ENCODE measurements around the gene SPRR5. TPM values are rescaled to one million over a fixed set of nuclear protein-coding genes. Genes with fewer than 3 reads are reported as not detected.
A peak's percentile ranks its signal among the peaks of the same experiment; 100 is the strongest.

Gene SPRR5
- total and polyA plus RNA-seq, 2 of the 4 experiments (the other 2 are of a cell fraction), result not detected

- ChIA-PET POLR2A (ENCODE audit: unreplicated experiment) (interaction anchor here (0.6 kb wide), 1 partner anchor 29 kb away, joined by 3 read pairs; no protein-coding TSS in a partner anchor), CTCF (interaction anchor here (0.9 kb wide), 1 partner anchor 8 kb away, joined by 3 read pairs; no protein-coding TSS in a partner anchor)
- no peak overlapping the region for H3K27ac ChIP-seq (ENCODE audit: insufficient read depth, low read length)
- H3K4me3 ChIP-seq (ENCODE audit: insufficient read depth, low read depth, low read length), result no peak overlapping the region
- H2BK5ac ChIP-seq (ENCODE audit: low read depth, low read length, poor library complexity, severe bottlenecking), result no peak overlapping the region
- H3K18ac ChIP-seq (ENCODE audit: low read depth, low read length), result no peak overlapping the region
- no peak overlapping the region for H4K5ac ChIP-seq (ENCODE audit: low read depth, low read length)
- no peak overlapping the region for H2AK9ac ChIP-seq (replicated peaks; ENCODE audit: low read depth, low read length, poor library complexity)
- H4K8ac ChIP-seq (ENCODE audit: low read depth in 2 of 2, low read length in 2 of 2), result no peak overlapping the region
- H2BK20ac ChIP-seq (ENCODE audit: low read depth, low read length), result no peak overlapping the region
- H3K9me1 ChIP-seq (ENCODE audit: insufficient read depth, low read length), result no peaks in the 10 kb centered on the region
- no peaks in the 10 kb centered on the region for H3K9me3 ChIP-seq (ENCODE audit: control insufficient read depth, insufficient read depth, low read length)
- H3K36me3 ChIP-seq (ENCODE audit: control insufficient read depth, insufficient read depth, low read length), result no peaks in the 10 kb centered on the region
- no peak overlapping the region for H3K56ac ChIP-seq (ENCODE audit: extremely low read depth, insufficient read depth, low read length)
- intact Hi-C loops (cut with micrococcal nuclease), result no loop called here
- TF ChIP-seq CTCF (conservative IDR thresholded peaks at IDR 0.05; ENCODE audit: low read depth, low read length) (no peak), RFX5 (IDR thresholded peaks at IDR 0.05; ENCODE audit: low read depth, low read length) (no peak), USF2 (IDR thresholded peaks at IDR 0.05; ENCODE audit: low read depth, low read length) (no peak), NFE2L2 (IDR thresholded peaks at IDR 0.05; ENCODE audit: low read depth, low read length) (no peak), RCOR1 (IDR thresholded peaks at IDR 0.05; ENCODE audit: insufficient replicate concordance, low read length) (no peak), POLR2A (IDR thresholded peaks at IDR 0.05; ENCODE audit: low read depth, low read length) (no peak), SMC3 (IDR thresholded peaks at IDR 0.05; ENCODE audit: low read depth, low read length) (no peak), CHD1 (IDR thresholded peaks at IDR 0.05; ENCODE audit: low read depth, low read length) (no peak), BHLHE40 (IDR thresholded peaks at IDR 0.05; ENCODE audit: low read depth, low read length) (no peak), MAZ (IDR thresholded peaks at IDR 0.05; ENCODE audit: borderline replicate concordance, low read depth, low read length) (no peak), MXI1 (IDR thresholded peaks at IDR 0.05; ENCODE audit: borderline replicate concordance, low read depth, low read length) (no peak), RAD21 (IDR thresholded peaks at IDR 0.05; ENCODE audit: low read length) (no peak), MAFK (IDR thresholded peaks at IDR 0.05; ENCODE audit: low read depth, low read length) (no peak), FOS (IDR thresholded peaks at IDR 0.05; ENCODE audit: low read depth, low read length) (no peak), CEBPB (IDR thresholded peaks at IDR 0.05; ENCODE audit: low read depth, low read length) (no peak), ELK1 (IDR thresholded peaks at IDR 0.05; ENCODE audit: borderline replicate concordance, low read depth, low read length) (no peak)
- WGBS, 2 experiments (ENCODE audit: extremely low coverage in 2 of 2, insufficient read length in 1 of 2), result 14% methylated on average over 1 of the region's 6 CpGs; no CpG with 5 or more reads in 1 of the 2 experiments
- no peak overlapping the region for H2BK120ac ChIP-seq (ENCODE audit: low read depth, low read length)
- H3K79me1 ChIP-seq (ENCODE audit: low read depth in 1 of 2, low read length in 2 of 2), result no peaks in the 10 kb centered on the region
- H4K20me1 ChIP-seq (ENCODE audit: insufficient read depth, low read length), result no peaks in the 10 kb centered on the region
- dilution Hi-C loops (cut with HindIII; ENCODE audit: low sequenced_read_pairs, unreplicated experiment), result no loop called here
- peak overlapping the region; percentile 19 for H2AFZ ChIP-seq (replicated peaks; ENCODE audit: low read length, poor library complexity)
- no peaks in the 10 kb centered on the region for H3K27me3 ChIP-seq (ENCODE audit: control insufficient read depth, insufficient read depth, low read length)
- H3K4me1 ChIP-seq (ENCODE audit: control insufficient read depth, insufficient read depth, low read length), result no peaks in the 10 kb centered on the region
- H3K4ac ChIP-seq (ENCODE audit: low read depth, low read length), result no peak overlapping the region
- no peak overlapping the region for H2AK5ac ChIP-seq (ENCODE audit: low read depth, low read length)
- H3K9ac ChIP-seq (ENCODE audit: low read depth, low read length), result no peak overlapping the region
- ATAC-seq (ENCODE audit: low read depth) (no peak), DNase-seq (no peak)
- no peak overlapping the region for H4K91ac ChIP-seq (ENCODE audit: insufficient read depth, low read depth, low read length)
- H3K14ac ChIP-seq (replicated peaks; ENCODE audit: low read depth, low read length), result no peak overlapping the region
- no peak overlapping the region for H2BK15ac ChIP-seq (ENCODE audit: low read depth, low read length)
- BruUV-seq (replicated peaks), result no TSS peak
- H3K23ac ChIP-seq (ENCODE audit: low read depth, low read length), result no peak overlapping the region
- no peak overlapping the region for H3K4me2 ChIP-seq (ENCODE audit: low read depth, low read length)
- in situ Hi-C loops (cut with MboI; ENCODE audit: low sequenced_read_pairs), result no loop called here
Observed at GRCh38 chr1:152981146-152981871, 34.3 kb downstream of the SPRR5 start.

All from IMR-90 (cell line).